ENCODE results near the gene DYNLT3.

Gene DYNLT3

GRCh38 chrX:37844622-37845021 lies 2.7 kb downstream of the DYNLT3 start:
- no peak for TF ChIP-seq CTCF (IDR thresholded peaks at IDR 0.05)

GRCh38 chrX:37840931-37841330 lies 6.4 kb downstream of the DYNLT3 start:
- TF ChIP-seq CTCF (IDR thresholded peaks at IDR 0.05) = no peak

- no peak for TF ChIP-seq CTCF (IDR thresholded peaks at IDR 0.05)
These were observed 12.4 kb downstream of the DYNLT3 start for GRCh38 chrX:37834937-37835336.

GRCh38 chrX:37830371-37830770 lies 17.0 kb downstream of the DYNLT3 start:
- TF ChIP-seq CTCF (IDR thresholded peaks at IDR 0.05) = no peak

- no peak for TF ChIP-seq CTCF (IDR thresholded peaks at IDR 0.05)
These were observed 17.6 kb downstream of the DYNLT3 start for GRCh38 chrX:37829721-37830120.

GRCh38 chrX:37825215-37825842 lies 22.0 kb downstream of the DYNLT3 start:
- TF ChIP-seq CTCF (IDR thresholded peaks at IDR 0.05) = peak; percentile 75

- no peak for TF ChIP-seq CTCF (IDR thresholded peaks at IDR 0.05)
These were observed 22.7 kb downstream of the DYNLT3 start for GRCh38 chrX:37824491-37825214.

All from LNCAP (cell line).